Activated CD4-positive, alpha-beta T cell treated with anti-CD3 and anti-CD28 coated beads, Interleukin-2, Interleukin-4, amounts not matched to agents 100 ng/mL and 50 ng/mL, durations not matched to agents 16 hours and 8 hours (primary cell): ENCODE data around the gene CAMK1G.

Experiments used
- DNase-seq: peaks from one replicate; pipeline ENCODE4 v3.0.0-alpha.2; 2020; ENCODE audit warnings: low spot score

CAMK1G gene

GRCh38 chr1:209583408-209583807 is at the start of gene CAMK1G:
CAMK1G (plus strand) TSS chr1:209583714; CDS start chr1:209594984, 11,270 bp downstream.
- DNase-seq: no peak

GRCh38 chr1:209534496-209535250 is 48.8 kb upstream of the CAMK1G start:
- DNase-seq: no peak

- no peak for DNase-seq
These were observed 46.7 kb upstream of the CAMK1G start for GRCh38 chr1:209536843-209537242.

GRCh38 chr1:209537336-209538114 is 46.0 kb upstream of the CAMK1G start:
- no peak for DNase-seq

- DNase-seq: no peak
These were observed 43.9 kb upstream of the CAMK1G start for GRCh38 chr1:209539576-209539975.

- DNase-seq: peak; percentile 21
These were observed 40.9 kb upstream of the CAMK1G start for GRCh38 chr1:209542585-209542984.

GRCh38 chr1:209544098-209544497 is 39.4 kb upstream of the CAMK1G start:
- no peak for DNase-seq

GRCh38 chr1:209545423-209545822 is 38.1 kb upstream of the CAMK1G start:
- DNase-seq: no peak

GRCh38 chr1:209546390-209547085 is 37.0 kb upstream of the CAMK1G start:
- no peak for DNase-seq

GRCh38 chr1:209547626-209548025 is 35.9 kb upstream of the CAMK1G start:
- no peak for DNase-seq

GRCh38 chr1:209549443-209550205 is 33.9 kb upstream of the CAMK1G start:
- no peak for DNase-seq

GRCh38 chr1:209550519-209550918 is 33.0 kb upstream of the CAMK1G start:
- DNase-seq: no peak

GRCh38 chr1:209552406-209553264 is 30.9 kb upstream of the CAMK1G start:
- DNase-seq: no peak

GRCh38 chr1:209554761-209555611 is 28.5 kb upstream of the CAMK1G start:
- no peak for DNase-seq

GRCh38 chr1:209556162-209556690 is 27.3 kb upstream of the CAMK1G start:
- no peak for DNase-seq

GRCh38 chr1:209557221-209557620 is 26.3 kb upstream of the CAMK1G start:
- no peak for DNase-seq

GRCh38 chr1:209560529-209560928 is 23.0 kb upstream of the CAMK1G start:
- no peak for DNase-seq

GRCh38 chr1:209560952-209561351 is 22.6 kb upstream of the CAMK1G start:
- DNase-seq: no peak

- no peak for DNase-seq
These were observed 22.0 kb upstream of the CAMK1G start for GRCh38 chr1:209561532-209561931.

- DNase-seq: no peak
These were observed 18.7 kb upstream of the CAMK1G start for GRCh38 chr1:209564849-209565248.
